GM19240 (cell line): ENCODE measurements around the gene S100B.
"Not testable (repeated sequence)": the region's sequence is repeated elsewhere in the genome, so short reads cannot be mapped to it uniquely, and the experiment has no call there.

Experiments used
- DNase-seq: peaks from one replicate; pipeline ENCODE4 v3.0.0; 2011; ENCODE audit warnings: low spot score; ENCODE audit not compliant: insufficient read length

S100B gene

GRCh38 chr21:46604975-46605766, at the start of gene S100B:
Gene S100B (minus strand): TSS chr21:46605082. CDS start chr21:46602415, 2,667 bp downstream.
- DNase-seq, result no peak

- DNase-seq, result no peak
Measured at GRCh38 chr21:46651121-46651520, 46.2 kb upstream of the S100B start.

GRCh38 chr21:46650476-46651098, 45.7 kb upstream of the S100B start:
- no peak for DNase-seq

- no peak for DNase-seq
Measured at GRCh38 chr21:46649356-46649755, 44.5 kb upstream of the S100B start.

- no peak for DNase-seq
Measured at GRCh38 chr21:46648539-46648938, 43.7 kb upstream of the S100B start.

GRCh38 chr21:46646541-46647154, 41.8 kb upstream of the S100B start:
- DNase-seq, result no peak

GRCh38 chr21:46645840-46646239, 41.0 kb upstream of the S100B start:
- no peak for DNase-seq

- no peak for DNase-seq
Measured at GRCh38 chr21:46643379-46644177, 38.7 kb upstream of the S100B start.

- DNase-seq, result no peak
Measured at GRCh38 chr21:46641656-46642055, 36.8 kb upstream of the S100B start.

- DNase-seq, result no peak
Measured at GRCh38 chr21:46639489-46640386, 34.9 kb upstream of the S100B start.

GRCh38 chr21:46637952-46638746, 33.3 kb upstream of the S100B start:
- DNase-seq, result no peak

GRCh38 chr21:46636550-46637285, 31.8 kb upstream of the S100B start:
- no peak for DNase-seq

- no peak for DNase-seq
Measured at GRCh38 chr21:46636181-46636512, 31.3 kb upstream of the S100B start.

- DNase-seq, result peak; percentile 98
Measured at GRCh38 chr21:46635324-46636180, 30.7 kb upstream of the S100B start, which contains the start of gene PRMT2. Gene PRMT2 (plus strand): TSS chr21:46635674. CDS start chr21:46636952, 1,278 bp downstream.

GRCh38 chr21:46634966-46635323, 30.1 kb upstream of the S100B start:
- DNase-seq, result no peak

GRCh38 chr21:46634427-46634826, 29.5 kb upstream of the S100B start:
- DNase-seq, result no peak

- no peak for DNase-seq
Measured at GRCh38 chr21:46633566-46633965, 28.7 kb upstream of the S100B start.

GRCh38 chr21:46630915-46631314, 26.0 kb upstream of the S100B start:
- not testable (repeated sequence) for DNase-seq
